Astrocyte (in vitro differentiated cells and primary cell): ENCODE measurements around the gene TNFRSF21. TPM values are rescaled to one million over a fixed set of nuclear protein-coding genes. Genes with fewer than 3 reads are reported as not detected.

Source experiments
- DNase-seq: peaks from one replicate; pipeline ENCODE4 v3.0.0-alpha.2; 2010; ENCODE audit warnings: low read depth
- FAIRE-seq: peaks from 2 replicates; lab custom pipeline; 2011; peaks lifted over from hg19 to GRCh38; lab: Jason Lieb, UNC
- H2AFZ ChIP-seq: 2 replicates; pipeline ENCODE4 v1.6.0; 2012; ENCODE audit warnings: low read depth, low read length, inconsistent platforms
- H3K27ac ChIP-seq: 2 replicates; pipeline ENCODE4 v1.5.1; 2011; ENCODE audit warnings: low read depth, low read length, inconsistent platforms
- H3K27me3 ChIP-seq: 2 replicates; pipeline ENCODE4 v1.6.0; 2011; ENCODE audit warnings: low read length, inconsistent platforms; ENCODE audit not compliant: insufficient read depth
- H3K36me3 ChIP-seq: 2 replicates; pipeline ENCODE4 v1.5.1; 2011; ENCODE audit warnings: low read length, inconsistent platforms; ENCODE audit not compliant: insufficient read depth
- H3K4me1 ChIP-seq: 2 replicates; pipeline ENCODE4 v1.5.1; 2011; ENCODE audit warnings: low read length, inconsistent platforms; ENCODE audit not compliant: insufficient read depth
- H3K4me2 ChIP-seq: 2 replicates; pipeline ENCODE4 v1.6.0; 2012; ENCODE audit warnings: low read length, inconsistent platforms
- H3K4me3 ChIP-seq: 2 replicates; pipeline ENCODE4 v1.5.1; 2011; ENCODE audit warnings: low read depth, mild to moderate bottlenecking, low read length, inconsistent platforms; ENCODE audit not compliant: insufficient read depth
- H3K79me2 ChIP-seq: 2 replicates; pipeline ENCODE4 v1.6.0; 2012; ENCODE audit warnings: mild to moderate bottlenecking, low read length, inconsistent platforms; ENCODE audit not compliant: insufficient read depth
- H3K9ac ChIP-seq: 2 replicates; pipeline ENCODE4 v1.6.0; 2012; ENCODE audit warnings: mild to moderate bottlenecking, low read length, inconsistent platforms
- H3K9me3 ChIP-seq: 2 replicates; pipeline ENCODE4 v1.5.1; 2012; ENCODE audit warnings: low read depth, mild to moderate bottlenecking, low read length, inconsistent platforms; ENCODE audit not compliant: insufficient read depth
- H4K20me1 ChIP-seq: 2 replicates; pipeline ENCODE4 v1.6.0; 2012; ENCODE audit warnings: low read length, inconsistent platforms; ENCODE audit not compliant: insufficient read depth
- H3K27ac Mint-ChIP-seq: one replicate; pipeline ENCODE4 v1.8.0; 2021; ENCODE audit warnings: mild to moderate bottlenecking, mixed read lengths; ENCODE audit not compliant: unreplicated experiment
- H3K27me3 Mint-ChIP-seq: one replicate; pipeline ENCODE4 v1.8.0; 2021; ENCODE audit warnings: low read depth, mixed read lengths; ENCODE audit not compliant: unreplicated experiment
- H3K36me3 Mint-ChIP-seq: one replicate; pipeline ENCODE4 v1.8.0; 2021; ENCODE audit warnings: low read depth, mixed read lengths; ENCODE audit not compliant: unreplicated experiment
- H3K4me1 Mint-ChIP-seq: one replicate; pipeline ENCODE4 v1.8.0; 2021; ENCODE audit warnings: low read depth, mixed read lengths; ENCODE audit not compliant: unreplicated experiment
- H3K4me3 Mint-ChIP-seq: one replicate; pipeline ENCODE4 v1.8.0; 2021; ENCODE audit warnings: mild to moderate bottlenecking, moderate library complexity, mixed read lengths; ENCODE audit not compliant: unreplicated experiment
- H3K9me3 Mint-ChIP-seq: one replicate; pipeline ENCODE4 v1.8.0; 2021; ENCODE audit warnings: mild to moderate bottlenecking, mixed read lengths; ENCODE audit not compliant: unreplicated experiment
- CTCF ChIP-seq: IDR thresholded peaks from 2 replicates; pipeline ENCODE4 v1.5.1; 2011; ENCODE audit warnings: low read depth, mild to moderate bottlenecking, inconsistent platforms, low read length, moderate library complexity; ENCODE audit not compliant: insufficient read depth
- EZH2 ChIP-seq: IDR thresholded peaks from 2 replicates; pipeline ENCODE4 v1.6.1; 2012; ENCODE audit warnings: mild to moderate bottlenecking, low read length, inconsistent platforms; ENCODE audit not compliant: insufficient read depth
- total RNA-seq: library from RNA; stranded (reverse); gene quantifications from 2 replicates; pipeline ENCODE4 v1.2.1, GENCODE V29; 2021

TNFRSF21 gene
- total RNA-seq, 1 donor from 2014 or later, result 244 TPM

DNA sequence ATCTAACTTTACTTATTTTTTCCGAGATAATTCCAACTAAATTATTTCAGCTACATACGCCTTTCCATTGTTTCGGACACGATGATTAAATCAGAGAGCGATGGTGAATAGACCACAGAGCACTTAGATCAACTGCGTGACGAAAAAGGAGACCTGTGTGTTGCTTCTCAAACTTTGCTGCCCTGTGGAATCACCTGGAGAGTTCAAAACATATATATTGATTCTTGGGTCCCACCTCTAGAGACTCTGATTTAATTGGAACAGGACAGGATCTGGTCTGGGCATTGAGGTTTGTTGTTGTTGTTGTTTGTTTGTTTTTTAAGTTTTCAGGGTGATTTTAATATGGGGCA lies 401 bp upstream of the TNFRSF21 start:
- H3K27ac Mint-ChIP-seq, result peak overlapping the region; percentile 69
- peaks cover 40% of the 10 kb centered on the region for H3K79me2 ChIP-seq
- peaks cover 13% of the 10 kb centered on the region for H3K36me3 Mint-ChIP-seq
- no peaks in the 10 kb centered on the region for H3K27me3 ChIP-seq
- H3K27ac ChIP-seq, result no peak overlapping the region
- no peaks in the 10 kb centered on the region for H3K9me3 Mint-ChIP-seq
- TF ChIP-seq EZH2 (no peak), CTCF (no peak)
- no peaks in the 10 kb centered on the region for H3K9me3 ChIP-seq
- H3K4me1 Mint-ChIP-seq, result peaks cover 22% of the 10 kb centered on the region
- H4K20me1 ChIP-seq, result peaks cover 23% of the 10 kb centered on the region
- DNase-seq, result no peak
- FAIRE-seq, result no peak
- peak overlapping the region; percentile 29 for H3K9ac ChIP-seq
- peak overlapping the region; percentile 83 for H3K4me3 Mint-ChIP-seq
- peaks cover 18% of the 10 kb centered on the region for H3K4me1 ChIP-seq
- H3K4me2 ChIP-seq, result peak overlapping the region; percentile 95
- H3K4me3 ChIP-seq, result no peak overlapping the region
- no peaks in the 10 kb centered on the region for H3K36me3 ChIP-seq
- H3K27me3 Mint-ChIP-seq, result no peaks in the 10 kb centered on the region
- H2AFZ ChIP-seq, result peak overlapping the region; percentile 70

DNA sequence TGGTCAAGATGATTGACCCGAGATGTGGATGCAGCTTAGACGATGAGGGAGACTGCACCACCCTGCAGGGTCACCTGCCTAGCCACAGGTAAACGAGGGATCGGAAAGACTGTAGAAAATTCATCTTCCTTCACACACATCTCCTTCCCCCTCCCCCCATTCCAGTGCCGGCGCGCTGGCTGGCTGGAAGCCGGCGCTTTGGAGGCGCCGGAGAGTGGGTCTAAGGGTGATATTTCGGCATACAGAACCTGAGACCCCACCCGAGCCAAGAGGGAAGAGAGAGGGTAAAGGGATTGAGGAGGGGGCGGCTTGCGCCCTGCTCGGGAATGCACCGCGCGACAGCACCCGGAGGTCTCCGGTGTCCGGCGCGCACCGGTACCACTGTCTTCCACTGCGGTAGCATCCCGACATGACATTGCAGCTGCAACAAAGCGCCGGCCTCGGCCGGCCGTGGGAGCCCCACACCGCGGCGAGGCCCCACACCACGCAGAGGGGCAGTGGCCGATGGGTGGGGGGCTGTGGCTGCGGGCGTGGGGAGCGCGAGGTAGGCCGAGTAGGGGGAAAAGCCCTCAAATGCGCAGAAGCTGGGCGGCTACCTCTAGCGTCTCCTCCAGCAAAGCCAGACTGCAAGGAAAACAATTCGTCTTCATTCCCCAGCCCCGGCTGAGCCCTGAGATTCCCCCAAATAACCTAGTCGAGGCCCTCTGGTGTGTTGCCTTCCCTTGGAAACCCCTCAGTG lies 984 bp downstream of the TNFRSF21 start:
- Histone ChIP-seq H3K27me3 (no peaks in the 10 kb centered on the region), H4K20me1 (peaks cover 33% of the 10 kb centered on the region), H2AFZ (peak overlapping the region; percentile 96), H3K4me2 (peak overlapping the region; percentile 95), H3K27ac (peak overlapping the region; percentile 77), H3K4me3 (peak overlapping the region; percentile 78), H3K36me3 (no peaks in the 10 kb centered on the region), H3K9me3 (no peaks in the 10 kb centered on the region), H3K4me1 (peaks cover 18% of the 10 kb centered on the region), H3K9ac (peak overlapping the region; percentile 84), H3K79me2 (peaks cover 52% of the 10 kb centered on the region)
- TF ChIP-seq CTCF (no peak), EZH2 (no peak)
- Mint-ChIP-seq H3K4me1 (peaks cover 32% of the 10 kb centered on the region), H3K27ac (peak overlapping the region; percentile 93), H3K27me3 (no peaks in the 10 kb centered on the region), H3K9me3 (no peaks in the 10 kb centered on the region), H3K36me3 (peaks cover 18% of the 10 kb centered on the region), H3K4me3 (peak overlapping the region; percentile 99)
- peak; percentile 37 for DNase-seq
- no peak for FAIRE-seq

GRCh38 chr6:47308198-47308517 lies 1.5 kb downstream of the TNFRSF21 start:
- Histone ChIP-seq H3K4me2 (peak overlapping the region; percentile 95), H3K4me1 (peaks cover 18% of the 10 kb centered on the region), H4K20me1 (peaks cover 39% of the 10 kb centered on the region), H3K9ac (peak overlapping the region; percentile 84), H3K27me3 (no peaks in the 10 kb centered on the region), H3K27ac (peak overlapping the region; percentile 77), H3K79me2 (peaks cover 58% of the 10 kb centered on the region), H3K9me3 (no peaks in the 10 kb centered on the region), H2AFZ (peak overlapping the region; percentile 96), H3K36me3 (no peaks in the 10 kb centered on the region), H3K4me3 (peak overlapping the region; percentile 78)
- Mint-ChIP-seq H3K36me3 (peaks cover 18% of the 10 kb centered on the region), H3K9me3 (no peaks in the 10 kb centered on the region), H3K27ac (peak overlapping the region; percentile 93), H3K4me3 (peak overlapping the region; percentile 99), H3K27me3 (no peaks in the 10 kb centered on the region), H3K4me1 (peaks cover 37% of the 10 kb centered on the region)
- FAIRE-seq (no peak), DNase-seq (no peak)
- no peak for TF ChIP-seq CTCF
- no peak for TF ChIP-seq EZH2
